ENCODE measurements around the gene RBM10. TPM values are rescaled to one million over a fixed set of nuclear protein-coding genes. Genes with fewer than 3 reads are reported as not detected.

The RBM10 gene
- total RNA-seq, 1 donor from 2014 or later: 32.1 TPM

- Histone ChIP-seq H3K4me3 (peak overlapping the region; percentile 65), H3K36me3 (peaks cover 3% of the 10 kb centered on the region), H3K4me1 (peaks cover 26% of the 10 kb centered on the region), H3K27me3 (ENCODE audit: low read depth) (no peaks in the 10 kb centered on the region), H3K27ac (no peak overlapping the region), H3K9me3 (no peaks in the 10 kb centered on the region)
- no peak for ATAC-seq
- TF ChIP-seq, protein P1, sequence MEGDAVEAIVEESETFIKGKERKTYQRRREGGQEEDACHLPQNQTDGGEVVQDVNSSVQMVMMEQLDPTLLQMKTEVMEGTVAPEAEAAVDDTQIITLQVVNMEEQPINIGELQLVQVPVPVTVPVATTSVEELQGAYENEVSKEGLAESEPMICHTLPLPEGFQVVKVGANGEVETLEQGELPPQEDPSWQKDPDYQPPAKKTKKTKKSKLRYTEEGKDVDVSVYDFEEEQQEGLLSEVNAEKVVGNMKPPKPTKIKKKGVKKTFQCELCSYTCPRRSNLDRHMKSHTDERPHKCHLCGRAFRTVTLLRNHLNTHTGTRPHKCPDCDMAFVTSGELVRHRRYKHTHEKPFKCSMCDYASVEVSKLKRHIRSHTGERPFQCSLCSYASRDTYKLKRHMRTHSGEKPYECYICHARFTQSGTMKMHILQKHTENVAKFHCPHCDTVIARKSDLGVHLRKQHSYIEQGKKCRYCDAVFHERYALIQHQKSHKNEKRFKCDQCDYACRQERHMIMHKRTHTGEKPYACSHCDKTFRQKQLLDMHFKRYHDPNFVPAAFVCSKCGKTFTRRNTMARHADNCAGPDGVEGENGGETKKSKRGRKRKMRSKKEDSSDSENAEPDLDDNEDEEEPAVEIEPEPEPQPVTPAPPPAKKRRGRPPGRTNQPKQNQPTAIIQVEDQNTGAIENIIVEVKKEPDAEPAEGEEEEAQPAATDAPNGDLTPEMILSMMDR (IDR thresholded peaks at IDR 0.05): no peak
- intact Hi-C loops (cut with DNase I): no loop called here
- no peak for DNase-seq
Observed at GRCh38 chrX:47191806-47192401, 46.9 kb downstream of the RBM10 start.

GRCh38 chrX:47193475-47194193 is 48.6 kb downstream of the RBM10 start, which contains the start of gene UBA1:
Gene UBA1, plus strand, starts transcription at chrX:47193829. Its CDS starts 4,974 bp downstream, at chrX:47198803.
- Histone ChIP-seq H3K4me1 (peaks cover 34% of the 10 kb centered on the region), H3K4me3 (peak within 1 kb of the TSS; percentile 71), H3K27ac (peak within 1 kb of the TSS; percentile 93), H3K9me3 (no peaks in the 10 kb centered on the region), H3K36me3 (peaks cover 8% of the 10 kb centered on the region), H3K27me3 (ENCODE audit: low read depth) (no peaks in the 10 kb centered on the region)
- ATAC-seq (peak; percentile 95), DNase-seq (peak; percentile 93)
- TF ChIP-seq, protein P1 (IDR thresholded peaks at IDR 0.05): peak; percentile 62
- intact Hi-C loops (cut with DNase I): no loop called here

DNA sequence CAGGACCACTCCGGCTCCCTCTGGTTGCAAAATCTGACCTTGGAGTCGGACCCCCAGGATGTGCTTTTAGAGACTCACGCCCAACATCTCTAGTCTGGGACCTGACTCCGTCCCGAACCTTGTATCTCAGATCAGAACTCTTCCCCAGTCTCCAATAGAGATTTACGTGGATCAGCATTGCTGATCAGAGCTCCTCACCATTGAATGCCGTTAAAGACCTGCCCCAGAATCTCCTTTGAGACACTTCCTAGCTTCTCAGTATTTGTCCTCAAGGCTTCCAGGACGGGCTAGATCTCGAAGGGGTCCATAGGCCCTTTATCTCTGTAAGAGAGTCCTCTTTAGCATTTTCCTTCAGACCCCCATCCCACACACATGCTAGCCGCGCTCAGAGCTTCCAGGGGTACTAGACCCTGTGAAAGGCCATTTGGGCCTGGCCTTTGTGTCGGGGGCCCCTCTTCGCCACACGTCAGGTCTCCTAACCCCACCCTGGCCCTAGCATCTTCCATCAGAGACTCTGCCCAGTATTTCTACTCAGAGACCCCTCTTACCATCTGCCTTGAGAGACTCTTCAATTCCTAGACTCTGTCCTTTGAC is 49.3 kb downstream of the RBM10 start:
- peak overlapping the region; percentile 71 for H3K4me3 ChIP-seq
- no peaks in the 10 kb centered on the region for H3K27me3 ChIP-seq (ENCODE audit: low read depth)
- peak in 1 of 2 donors; percentile 10 for ATAC-seq
- TF ChIP-seq, protein P1 (IDR thresholded peaks at IDR 0.05): no peak
- H3K4me1 ChIP-seq: peaks cover 34% of the 10 kb centered on the region
- H3K9me3 ChIP-seq: no peaks in the 10 kb centered on the region
- peaks cover 15% of the 10 kb centered on the region for H3K36me3 ChIP-seq
- DNase-seq: no peak
- H3K27ac ChIP-seq: peak overlapping the region; percentile 93
- intact Hi-C loops (cut with DNase I): no loop called here

- DNase-seq: no peak
- H3K36me3 ChIP-seq: peaks cover 33% of the 10 kb centered on the region
- peaks cover 34% of the 10 kb centered on the region for H3K4me1 ChIP-seq
- no peak for ATAC-seq
- no peaks in the 10 kb centered on the region for H3K27me3 ChIP-seq (ENCODE audit: low read depth)
- H3K27ac ChIP-seq: no peak overlapping the region
- no peaks in the 10 kb centered on the region for H3K9me3 ChIP-seq
- intact Hi-C loops (cut with DNase I): no loop called here
- peak overlapping the region; percentile 3 for H3K4me3 ChIP-seq
- TF ChIP-seq, protein P1 (IDR thresholded peaks at IDR 0.05): no peak
Observed at GRCh38 chrX:47196098-47196497, 51.1 kb downstream of the RBM10 start.

DNA sequence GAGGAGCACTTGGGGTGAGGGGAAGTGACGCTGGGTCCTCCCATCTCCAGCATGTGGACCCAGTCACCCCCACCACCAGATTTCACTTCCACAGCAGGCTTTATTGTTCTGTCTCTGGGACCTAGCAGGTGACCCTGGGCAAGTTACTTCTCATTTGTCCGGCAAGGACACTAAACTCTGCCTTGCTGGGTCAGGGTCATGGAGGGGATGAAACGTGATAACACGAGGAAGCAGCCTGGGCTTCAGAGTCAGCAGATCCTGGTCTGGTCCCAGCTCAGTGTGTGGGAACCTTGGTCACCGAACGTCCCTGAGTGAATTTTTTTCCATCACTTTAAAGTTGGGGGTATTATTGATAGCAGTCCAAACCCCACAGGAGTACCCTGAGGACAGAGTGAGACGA is 52.5 kb downstream of the RBM10 start:
- peaks cover 47% of the 10 kb centered on the region for H3K36me3 ChIP-seq
- intact Hi-C loops (cut with DNase I): no loop called here
- TF ChIP-seq, protein P1 (IDR thresholded peaks at IDR 0.05): no peak

More for the DNA sequence above, 52.5 kb downstream of the RBM10 start:
- no peaks in the 10 kb centered on the region for H3K27me3 ChIP-seq (ENCODE audit: low read depth)
- H3K9me3 ChIP-seq: no peaks in the 10 kb centered on the region
- DNase-seq: no peak
- H3K4me1 ChIP-seq: peaks cover 34% of the 10 kb centered on the region
- H3K27ac ChIP-seq: no peak overlapping the region
- H3K4me3 ChIP-seq: no peak overlapping the region
- no peak for ATAC-seq
